Activated T-cell treated with anti-CD3 and anti-CD28 coated beads, Interleukin-2, amount 50 U/mL, for 24 hours (primary cell): ENCODE measurements around the gene IL4.

Experiments
- DNase-seq: peaks from one replicate; pipeline ENCODE4 v3.0.0-alpha.2; 2020
- H3K27ac Mint-ChIP-seq: 2 replicates; pipeline ENCODE4 v1.8.0; 2020; ENCODE audit warnings: mild to moderate bottlenecking, mixed read lengths
- H3K27me3 Mint-ChIP-seq: 2 replicates; pipeline ENCODE4 v1.8.0; 2020; ENCODE audit warnings: mixed read lengths
- H3K36me3 Mint-ChIP-seq: 2 replicates; pipeline ENCODE4 v1.8.0; 2020; ENCODE audit warnings: low read depth, mixed read lengths
- H3K4me1 Mint-ChIP-seq: 2 replicates; pipeline ENCODE4 v1.8.0; 2020; ENCODE audit warnings: low read depth, mixed read lengths
- H3K4me3 Mint-ChIP-seq: 2 replicates; pipeline ENCODE4 v1.8.0; 2020; ENCODE audit warnings: mild to moderate bottlenecking, moderate library complexity, mixed read lengths
- H3K9me3 Mint-ChIP-seq: 2 replicates; pipeline ENCODE4 v1.8.0; 2020; ENCODE audit warnings: mixed read lengths

Gene IL4

GRCh38 chr5:132651838-132652469, 21.8 kb upstream of the IL4 start:
- H3K4me1 Mint-ChIP-seq, result peaks cover 9% of the 10 kb centered on the region
- no peaks in the 10 kb centered on the region for H3K36me3 Mint-ChIP-seq
- H3K9me3 Mint-ChIP-seq, result peaks cover 18% of the 10 kb centered on the region
- no peak overlapping the region for H3K27ac Mint-ChIP-seq
- DNase-seq, result no peak
- H3K27me3 Mint-ChIP-seq, result peaks cover 30% of the 10 kb centered on the region
- no peak overlapping the region for H3K4me3 Mint-ChIP-seq

GRCh38 chr5:132653716-132654115, 20.1 kb upstream of the IL4 start:
- no peak overlapping the region for H3K4me3 Mint-ChIP-seq
- peaks cover 3% of the 10 kb centered on the region for H3K9me3 Mint-ChIP-seq
- H3K4me1 Mint-ChIP-seq, result peaks cover 26% of the 10 kb centered on the region
- H3K27me3 Mint-ChIP-seq, result peaks cover 48% of the 10 kb centered on the region
- no peaks in the 10 kb centered on the region for H3K36me3 Mint-ChIP-seq
- DNase-seq, result no peak
- H3K27ac Mint-ChIP-seq, result no peak overlapping the region

GRCh38 chr5:132655821-132656773, 17.7 kb upstream of the IL4 start:
- DNase-seq, result peak; percentile 55
- no peaks in the 10 kb centered on the region for H3K9me3 Mint-ChIP-seq
- peaks cover 54% of the 10 kb centered on the region for H3K27me3 Mint-ChIP-seq
- H3K36me3 Mint-ChIP-seq, result no peaks in the 10 kb centered on the region
- H3K4me1 Mint-ChIP-seq, result peaks cover 32% of the 10 kb centered on the region
- peak overlapping the region; percentile 43 for H3K4me3 Mint-ChIP-seq
- peak overlapping the region; percentile 57 for H3K27ac Mint-ChIP-seq

- peak overlapping the region; percentile 43 for H3K4me3 Mint-ChIP-seq
- H3K27me3 Mint-ChIP-seq, result peaks cover 54% of the 10 kb centered on the region
- H3K27ac Mint-ChIP-seq, result peak overlapping the region; percentile 57
- no peaks in the 10 kb centered on the region for H3K36me3 Mint-ChIP-seq
- DNase-seq, result no peak
- peaks cover 40% of the 10 kb centered on the region for H3K4me1 Mint-ChIP-seq
- no peaks in the 10 kb centered on the region for H3K9me3 Mint-ChIP-seq
Observed at GRCh38 chr5:132656774-132657355, 16.9 kb upstream of the IL4 start.

- Mint-ChIP-seq H3K36me3 (no peaks in the 10 kb centered on the region), H3K9me3 (no peaks in the 10 kb centered on the region), H3K4me3 (peak within 1 kb of the TSS; percentile 28), H3K27me3 (peaks cover 54% of the 10 kb centered on the region), H3K27ac (peak within 1 kb of the TSS; percentile 14), H3K4me1 (peaks cover 46% of the 10 kb centered on the region)
- no peak for DNase-seq
Observed at GRCh38 chr5:132657676-132658380, 16.0 kb upstream of the IL4 start, which contains the start of gene IL13. TSS of gene IL13 (plus strand) at chr5:132658173. CDS start at chr5:132658187, 14 bp downstream.

GRCh38 chr5:132658381-132659302, 15.1 kb upstream of the IL4 start:
- H3K27ac Mint-ChIP-seq, result peak overlapping the region; percentile 10
- H3K27me3 Mint-ChIP-seq, result peaks cover 50% of the 10 kb centered on the region
- H3K4me3 Mint-ChIP-seq, result peak overlapping the region; percentile 28

GRCh38 chr5:132659598-132660493, 13.9 kb upstream of the IL4 start:
- peaks cover 63% of the 10 kb centered on the region for H3K4me1 Mint-ChIP-seq

More at GRCh38 chr5:132658381-132659302, 15.1 kb upstream of the IL4 start:
- Mint-ChIP-seq H3K9me3 (no peaks in the 10 kb centered on the region), H3K4me1 (peaks cover 54% of the 10 kb centered on the region), H3K36me3 (no peaks in the 10 kb centered on the region)
- no peak for DNase-seq

GRCh38 chr5:132661231-132662003, 12.4 kb upstream of the IL4 start:
- no peak for DNase-seq
- peaks cover 62% of the 10 kb centered on the region for H3K4me1 Mint-ChIP-seq
- H3K27me3 Mint-ChIP-seq, result peaks cover 29% of the 10 kb centered on the region
- H3K27ac Mint-ChIP-seq, result no peak overlapping the region
- H3K4me3 Mint-ChIP-seq, result no peak overlapping the region
- H3K36me3 Mint-ChIP-seq, result no peaks in the 10 kb centered on the region
- H3K9me3 Mint-ChIP-seq, result no peaks in the 10 kb centered on the region

More at GRCh38 chr5:132659598-132660493, 13.9 kb upstream of the IL4 start:
- Mint-ChIP-seq H3K4me3 (no peak overlapping the region), H3K27ac (peak overlapping the region; percentile 59), H3K9me3 (no peaks in the 10 kb centered on the region), H3K36me3 (no peaks in the 10 kb centered on the region), H3K27me3 (peaks cover 39% of the 10 kb centered on the region)
- no peak for DNase-seq

GRCh38 chr5:132662004-132662401, 11.8 kb upstream of the IL4 start:
- H3K27ac Mint-ChIP-seq, result peak overlapping the region; percentile 30
- no peak overlapping the region for H3K4me3 Mint-ChIP-seq
- no peaks in the 10 kb centered on the region for H3K36me3 Mint-ChIP-seq
- DNase-seq, result no peak
- peaks cover 24% of the 10 kb centered on the region for H3K27me3 Mint-ChIP-seq
- H3K4me1 Mint-ChIP-seq, result peaks cover 57% of the 10 kb centered on the region
- no peaks in the 10 kb centered on the region for H3K9me3 Mint-ChIP-seq

- H3K4me3 Mint-ChIP-seq, result no peak overlapping the region
- peaks cover 48% of the 10 kb centered on the region for H3K4me1 Mint-ChIP-seq
- H3K36me3 Mint-ChIP-seq, result no peaks in the 10 kb centered on the region
- peaks cover 12% of the 10 kb centered on the region for H3K27me3 Mint-ChIP-seq
- H3K9me3 Mint-ChIP-seq, result no peaks in the 10 kb centered on the region
- H3K27ac Mint-ChIP-seq, result peak overlapping the region; percentile 92
- peak; percentile 61 for DNase-seq
Observed at GRCh38 chr5:132662925-132663770, 10.6 kb upstream of the IL4 start.
